Gastroesophageal sphincter (tissue), 3 donors: ENCODE measurements around the gene ENOX1.

ENCODE experiments used
- EP300 ChIP-seq: sonication (generic); formaldehyde crosslinking; IDR thresholded peaks from one replicate; pipeline ENCODE4 v1.6.1; 2017; ENCODE audit warnings: antibody characterized with exemption, mild to moderate bottlenecking
- POLR2A ChIP-seq, 2 donors: fragments of 450-650 bp; IDR thresholded peaks; one replicate each; pipeline ENCODE4 v1.6.1; 2017; ENCODE audit warnings: antibody characterized with exemption in 2 of 2, mild to moderate bottlenecking in 2 of 2, moderate library complexity in 1 of 2
- POLR2AphosphoS5 ChIP-seq: sonication (generic); formaldehyde crosslinking; IDR thresholded peaks from one replicate; pipeline ENCODE4 v1.6.1; 2017; ENCODE audit warnings: antibody characterized with exemption
- TF ChIP-seq, protein P1 (sequence below), 4 experiments: fragments of 200-600 bp in 2 of 4; fragments of 450-650 bp in 2 of 4; sonication (generic) in 1 of 4; IDR thresholded peaks; one replicate each; pipeline ENCODE4 v1.5.1; 2017 to 2019; ENCODE audit warnings: antibody characterized with exemption in 4 of 4, mild to moderate bottlenecking in 2 of 4, moderate library complexity in 2 of 4

DNA sequence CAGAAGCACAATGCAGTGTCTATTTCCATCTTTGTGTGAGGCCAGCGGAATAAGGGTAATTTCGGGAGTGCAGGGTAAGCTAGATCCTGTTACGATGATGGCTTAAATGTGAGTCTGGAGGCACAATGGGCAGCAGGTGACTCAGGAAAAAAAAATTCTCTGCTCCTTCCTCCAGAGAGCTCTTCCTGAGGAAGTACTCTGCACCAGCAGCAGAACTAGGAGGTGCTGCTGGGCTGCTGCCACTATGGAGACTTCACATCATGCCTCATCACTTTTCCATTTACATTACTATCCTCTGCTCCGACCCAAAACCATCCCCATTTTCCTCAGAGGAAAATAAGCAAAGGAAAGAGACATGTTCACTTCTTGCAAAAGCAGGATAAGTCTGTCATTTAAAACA lies 481.4 kb downstream of the ENOX1 start:
- TF ChIP-seq, protein P1, sequence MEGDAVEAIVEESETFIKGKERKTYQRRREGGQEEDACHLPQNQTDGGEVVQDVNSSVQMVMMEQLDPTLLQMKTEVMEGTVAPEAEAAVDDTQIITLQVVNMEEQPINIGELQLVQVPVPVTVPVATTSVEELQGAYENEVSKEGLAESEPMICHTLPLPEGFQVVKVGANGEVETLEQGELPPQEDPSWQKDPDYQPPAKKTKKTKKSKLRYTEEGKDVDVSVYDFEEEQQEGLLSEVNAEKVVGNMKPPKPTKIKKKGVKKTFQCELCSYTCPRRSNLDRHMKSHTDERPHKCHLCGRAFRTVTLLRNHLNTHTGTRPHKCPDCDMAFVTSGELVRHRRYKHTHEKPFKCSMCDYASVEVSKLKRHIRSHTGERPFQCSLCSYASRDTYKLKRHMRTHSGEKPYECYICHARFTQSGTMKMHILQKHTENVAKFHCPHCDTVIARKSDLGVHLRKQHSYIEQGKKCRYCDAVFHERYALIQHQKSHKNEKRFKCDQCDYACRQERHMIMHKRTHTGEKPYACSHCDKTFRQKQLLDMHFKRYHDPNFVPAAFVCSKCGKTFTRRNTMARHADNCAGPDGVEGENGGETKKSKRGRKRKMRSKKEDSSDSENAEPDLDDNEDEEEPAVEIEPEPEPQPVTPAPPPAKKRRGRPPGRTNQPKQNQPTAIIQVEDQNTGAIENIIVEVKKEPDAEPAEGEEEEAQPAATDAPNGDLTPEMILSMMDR (IDR thresholded peaks at IDR 0.05) = no peak
- TF ChIP-seq POLR2A (IDR thresholded peaks at IDR 0.05) = no peak
- no peak for TF ChIP-seq POLR2AphosphoS5
- no peak for TF ChIP-seq EP300
